GM18868 (cell line): Measurements from ENCODE around the gene HOXA4.

Source experiments
- ATAC-seq: cut with Tn5 transposase; IDR thresholded peaks from one replicate; pipeline ENCODE4 v1.9.1; 2021; ENCODE audit warnings: mild to moderate bottlenecking, moderate library complexity; ENCODE audit not compliant: unreplicated experiment

The HOXA4 gene

GRCh38 chr7:27117887-27118491 is 12.6 kb downstream of the HOXA4 start:
- no peak for ATAC-seq

DNA sequence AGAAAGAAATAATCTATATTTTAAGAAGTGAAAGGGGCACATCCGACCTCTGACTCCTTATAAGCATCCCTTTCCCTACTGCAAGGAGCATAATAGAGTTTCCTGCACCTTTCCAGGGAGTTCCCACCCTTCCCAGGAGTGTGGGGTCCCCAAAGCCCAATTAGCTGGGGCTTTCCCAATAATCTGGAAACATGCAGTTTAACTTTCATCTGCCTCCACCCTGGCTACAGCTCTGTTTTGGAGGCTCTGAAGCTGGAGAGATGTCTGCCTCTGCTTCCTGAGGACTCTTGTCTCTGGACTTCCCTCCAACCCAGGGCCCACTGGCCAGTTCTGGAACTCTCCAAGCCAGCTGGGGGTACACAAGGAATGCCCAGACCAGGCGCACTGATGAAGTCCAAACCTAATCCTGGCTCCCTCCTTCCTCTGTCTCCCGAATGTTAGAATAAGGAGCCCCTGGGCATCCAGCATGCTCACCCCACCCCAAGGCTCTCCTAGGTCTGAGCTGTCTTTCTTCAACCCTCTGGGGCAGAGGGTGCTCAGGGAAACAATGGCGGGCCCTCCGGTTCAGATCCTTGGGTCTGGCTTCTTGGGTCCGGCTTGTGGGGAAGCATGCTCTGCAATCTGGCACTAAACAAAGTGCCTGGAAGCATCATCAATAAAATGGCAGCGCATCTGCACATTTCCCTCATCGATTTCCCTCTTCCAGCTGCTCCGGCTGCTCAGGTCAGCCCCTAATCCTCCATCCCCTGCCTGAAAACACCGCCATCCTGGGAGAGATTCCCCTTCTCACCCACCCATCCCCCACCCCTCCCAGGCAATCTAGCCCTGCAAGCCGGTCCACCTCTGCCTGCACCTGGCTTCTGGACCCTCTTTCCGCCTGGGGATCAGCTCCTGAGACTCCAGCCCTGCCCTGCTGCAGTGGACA is 13.3 kb downstream of the HOXA4 start:
- no peak for ATAC-seq

GRCh38 chr7:27116031-27116961 is 14.3 kb downstream of the HOXA4 start:
- no peak for ATAC-seq

DNA sequence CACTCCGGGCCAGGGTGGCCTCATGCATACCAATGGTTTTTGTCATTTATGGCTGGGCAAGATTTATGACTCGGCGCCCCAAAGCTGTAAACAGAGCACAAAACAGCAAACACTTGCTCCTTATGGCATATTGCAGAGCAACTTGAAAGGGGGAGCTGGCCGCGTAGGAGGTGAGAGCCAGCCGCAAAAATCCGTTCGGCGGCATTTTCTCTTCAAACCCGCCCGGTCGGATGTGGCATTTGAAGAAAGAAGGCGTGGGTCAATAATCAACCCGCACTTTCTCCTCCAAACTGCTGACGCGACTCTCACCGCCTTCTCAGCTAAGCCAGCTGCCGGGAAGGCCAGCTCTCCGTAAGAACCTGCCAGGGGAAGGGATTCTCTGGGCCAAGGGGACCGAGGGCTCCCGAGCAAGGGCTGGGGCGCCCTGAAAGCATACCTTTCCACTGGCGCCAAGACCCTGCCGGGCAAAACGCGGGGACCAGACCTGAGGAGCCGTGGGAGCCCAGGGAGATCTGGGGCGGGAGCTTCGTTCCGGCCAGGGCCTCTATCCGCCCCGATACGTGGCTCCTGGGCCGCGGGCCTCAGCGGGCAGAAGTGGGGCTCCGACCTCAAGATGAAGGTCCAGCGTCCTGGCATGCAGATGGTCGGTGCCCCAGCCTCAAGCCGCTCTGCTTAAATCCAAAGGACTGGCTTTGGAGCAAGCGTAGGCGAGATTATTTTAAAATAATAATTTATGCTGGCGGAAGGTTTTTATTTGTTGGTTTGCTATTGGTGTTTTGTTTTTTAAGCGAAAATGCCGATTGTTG is 15.1 kb downstream of the HOXA4 start:
- ATAC-seq = no peak

GRCh38 chr7:27114881-27115220 is 15.7 kb downstream of the HOXA4 start:
- ATAC-seq = no peak

GRCh38 chr7:27113991-27114769 is 16.4 kb downstream of the HOXA4 start:
- no peak for ATAC-seq

DNA sequence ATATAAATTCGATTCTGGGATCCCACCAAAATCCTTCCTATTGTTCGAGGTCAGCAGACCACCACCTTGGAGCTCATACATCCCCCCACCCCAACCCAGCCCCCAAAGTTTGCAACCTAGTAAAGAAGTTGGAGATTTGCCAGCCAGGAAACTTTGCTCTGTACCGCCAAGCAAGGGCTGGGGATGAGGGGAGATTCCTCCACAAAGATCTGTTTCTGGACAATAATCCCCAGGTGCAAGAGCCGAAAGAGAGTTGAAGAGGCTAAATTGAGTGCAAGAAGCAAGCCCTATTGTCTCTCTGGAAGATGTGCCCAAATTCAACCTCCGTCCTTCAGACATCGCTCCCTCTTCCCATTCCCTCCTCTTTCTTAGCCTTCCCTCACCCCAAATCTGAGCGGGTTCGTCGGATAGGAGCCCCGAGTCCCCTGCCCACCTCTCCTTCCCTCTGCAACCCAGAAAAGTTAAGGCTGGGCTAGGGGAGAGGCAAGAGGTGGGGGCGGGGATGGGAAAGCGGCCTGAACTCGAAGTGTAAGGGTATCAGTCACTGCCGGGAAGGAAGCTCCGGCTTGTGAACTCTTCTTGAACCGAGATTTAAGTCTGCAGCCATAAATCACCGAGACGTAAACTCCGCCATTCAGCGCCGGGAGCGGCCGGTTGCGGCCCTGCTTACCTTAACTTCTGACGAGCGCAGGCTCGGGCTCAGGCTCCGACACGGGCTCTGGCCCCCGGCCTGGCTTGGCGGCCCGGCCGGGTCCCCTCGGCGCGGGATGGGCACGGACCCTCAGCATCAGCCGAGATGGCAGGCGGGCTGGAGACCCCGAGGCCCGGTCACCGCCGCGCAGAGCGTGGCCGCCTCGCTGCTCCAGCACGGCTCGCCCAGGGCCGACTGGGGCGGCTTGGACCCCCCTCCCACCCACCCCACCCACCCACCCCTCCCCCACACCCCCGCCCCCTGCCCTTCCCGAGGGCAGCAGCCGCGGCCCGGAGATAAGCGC is 17.3 kb downstream of the HOXA4 start:
- ATAC-seq = no peak

DNA sequence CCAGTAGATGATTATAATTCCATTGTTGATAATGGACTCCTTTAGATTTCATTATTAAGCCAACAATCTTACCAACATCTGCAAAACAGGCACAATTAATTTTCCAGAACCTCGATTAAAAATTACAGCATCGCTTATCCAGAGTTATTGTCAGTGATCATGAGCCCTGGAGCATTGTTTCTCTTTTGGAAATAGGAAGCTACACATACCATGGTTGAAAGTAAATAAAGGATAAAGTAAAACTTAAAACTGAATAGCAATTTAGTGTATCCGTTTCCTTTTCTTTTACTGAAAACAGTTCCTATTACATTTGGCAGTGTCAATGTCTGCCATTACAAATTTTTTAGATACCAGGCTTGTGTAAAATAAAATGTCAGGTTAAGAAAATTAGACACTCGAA is 18.2 kb downstream of the HOXA4 start:
- no peak for ATAC-seq

DNA sequence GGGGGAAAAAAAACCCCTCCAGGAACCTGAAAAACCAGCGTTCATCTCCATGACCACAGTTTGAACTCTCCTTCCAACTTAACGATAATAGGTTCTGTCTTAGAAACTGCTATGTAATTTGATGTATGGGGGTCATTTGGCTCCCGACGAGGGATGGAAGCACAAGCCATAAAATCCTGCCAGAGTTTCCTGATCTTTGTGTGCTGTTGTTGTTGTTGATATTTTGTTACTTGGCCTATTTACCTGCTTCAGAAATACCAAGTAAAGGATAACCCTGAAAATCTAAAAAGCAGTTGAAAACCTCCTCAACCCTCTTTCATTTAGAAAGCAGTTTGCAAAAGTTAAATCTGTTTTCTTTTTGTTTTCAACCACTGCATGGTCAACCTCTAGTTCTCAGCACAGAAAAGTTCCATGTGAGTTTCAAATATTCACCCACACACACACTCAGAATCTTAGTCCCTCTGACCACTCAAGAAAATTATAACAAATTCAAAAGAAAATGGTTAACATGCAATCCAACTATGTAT is 18.7 kb downstream of the HOXA4 start:
- ATAC-seq = no peak

- no peak for ATAC-seq
Measured at GRCh38 chr7:27111042-27111750, 19.4 kb downstream of the HOXA4 start.

DNA sequence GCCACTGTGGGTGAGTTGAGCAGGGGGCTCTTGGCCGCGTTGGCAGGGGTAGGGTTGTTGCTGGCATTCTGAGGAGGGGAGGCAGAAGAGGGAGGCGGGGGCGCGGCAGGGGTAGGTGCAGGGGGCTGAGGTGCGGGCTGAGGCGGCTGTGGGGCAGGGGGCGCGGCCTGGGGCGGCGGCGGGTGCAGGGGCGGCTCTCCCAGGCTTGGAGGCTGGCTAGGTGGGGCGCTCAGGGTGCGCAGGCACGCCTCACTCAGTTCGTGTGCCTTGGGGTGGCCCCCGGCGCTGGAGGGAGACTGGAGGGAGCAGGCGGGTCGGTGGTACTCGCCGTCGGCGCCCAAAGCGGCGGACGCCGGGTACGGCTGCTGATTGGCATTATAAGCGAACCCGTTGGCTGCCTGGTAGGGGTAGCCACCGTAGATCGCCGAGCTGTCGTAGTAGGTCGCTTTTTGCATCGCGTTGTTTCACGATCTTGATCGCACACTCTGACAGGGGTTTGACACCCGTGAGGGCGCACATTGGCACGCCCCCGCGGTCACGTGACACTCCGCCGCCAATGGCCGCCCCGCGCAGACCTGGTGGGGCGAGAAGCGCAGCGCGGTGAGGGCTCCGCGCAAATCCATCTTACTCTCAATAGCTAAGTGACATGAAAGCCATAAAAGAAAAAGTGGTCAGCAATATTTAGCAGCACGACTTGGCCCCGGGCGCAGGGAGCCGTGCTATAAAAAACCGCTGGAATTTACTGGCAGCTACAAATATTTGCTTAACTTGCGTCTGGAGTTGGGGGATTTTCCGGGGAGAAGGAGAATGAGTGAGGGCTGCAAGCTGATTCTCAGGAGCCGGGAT is 20.1 kb downstream of the HOXA4 start:
- ATAC-seq = no peak

- ATAC-seq = no peak
Measured at GRCh38 chr7:27109466-27110185, 20.9 kb downstream of the HOXA4 start.

DNA sequence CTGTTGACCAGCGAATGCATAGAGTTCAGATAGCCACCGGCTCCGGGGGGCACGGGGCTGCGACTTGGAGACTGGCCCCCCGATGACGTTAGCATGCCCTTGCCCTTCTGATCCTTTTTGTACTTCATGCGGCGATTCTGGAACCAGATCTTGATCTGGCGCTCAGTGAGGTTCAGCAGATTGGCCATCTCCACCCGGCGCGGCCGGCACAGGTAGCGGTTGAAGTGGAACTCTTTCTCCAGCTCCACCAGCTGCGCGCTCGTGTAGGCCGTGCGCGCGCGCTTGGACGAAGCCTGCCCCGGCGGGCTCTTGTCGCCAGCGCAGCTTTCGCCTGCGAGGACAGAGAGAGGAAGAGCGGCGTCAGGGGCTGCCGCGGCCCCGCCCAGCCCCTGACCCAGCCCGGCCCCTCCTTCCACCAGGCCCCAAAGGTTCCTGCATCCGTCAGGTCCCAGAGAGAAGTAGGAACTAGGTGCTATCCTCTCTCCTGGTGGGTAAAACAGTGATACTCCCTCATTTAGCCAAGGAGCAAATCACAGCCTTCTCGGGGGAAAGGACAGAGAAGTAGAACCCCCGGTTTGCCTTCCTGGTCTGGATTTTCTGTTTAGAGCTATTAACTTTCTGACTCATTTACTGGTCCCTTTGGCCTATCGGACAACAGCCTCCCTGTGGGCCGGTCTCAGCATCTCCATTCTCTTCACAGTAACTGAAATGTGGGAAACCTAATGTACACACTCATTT is 22.0 kb downstream of the HOXA4 start:
- no peak for ATAC-seq

GRCh38 chr7:27107391-27108381 is 22.9 kb downstream of the HOXA4 start:
- ATAC-seq = no peak
